GM12875 (cell line): ENCODE data around the gene IKBKG.
"Not testable (repeated sequence)": the region's sequence is repeated elsewhere in the genome, so short reads cannot be mapped to it uniquely, and the experiment has no call there.

Experiments
- H3K4me3 ChIP-seq: one replicate; pipeline ENCODE4 v1.5.1; 2011; ENCODE audit warnings: low read depth, low read length, control low read depth
- CTCF ChIP-seq: IDR thresholded peaks from 2 replicates; pipeline ENCODE4 v1.5.1; 2011; ENCODE audit warnings: low read depth, mild to moderate bottlenecking, control low read depth, inconsistent platforms, low read length, moderate library complexity, borderline replicate concordance; ENCODE audit not compliant: insufficient read depth

The IKBKG gene

GRCh38 chrX:154545673-154546274 lies 1.6 kb upstream of the IKBKG start:
- peak overlapping the region; percentile 76 for H3K4me3 ChIP-seq
- TF ChIP-seq CTCF, result no peak

GRCh38 chrX:154546354-154547244 lies 821 bp upstream of the IKBKG start, which contains the start of gene G6PD:
Gene G6PD (minus strand): TSS chrX:154546846. CDS start chrX:154546155, 691 bp downstream.
- TF ChIP-seq CTCF, result no peak
- H3K4me3 ChIP-seq, result peak within 1 kb of the TSS; percentile 76

GRCh38 chrX:154548028-154548316 lies 552 bp downstream of the IKBKG start:
- no peak for TF ChIP-seq CTCF
- peak overlapping the region; percentile 76 for H3K4me3 ChIP-seq

- no peak overlapping the region for H3K4me3 ChIP-seq
- TF ChIP-seq CTCF, result no peak
Observed at GRCh38 chrX:154549766-154550165, 2.3 kb downstream of the IKBKG start.

GRCh38 chrX:154552112-154552806 lies 4.8 kb downstream of the IKBKG start:
- not testable (repeated sequence) for H3K4me3 ChIP-seq

GRCh38 chrX:154558060-154558690 lies 10.8 kb downstream of the IKBKG start:
- not testable (repeated sequence) for H3K4me3 ChIP-seq

- not testable (repeated sequence) for H3K4me3 ChIP-seq
Observed at GRCh38 chrX:154558896-154559295, 11.5 kb downstream of the IKBKG start.

- H3K4me3 ChIP-seq, result not testable (repeated sequence)
Observed at GRCh38 chrX:154560326-154560725, 12.9 kb downstream of the IKBKG start.

GRCh38 chrX:154562295-154562694 lies 14.9 kb downstream of the IKBKG start:
- not testable (repeated sequence) for H3K4me3 ChIP-seq

- H3K4me3 ChIP-seq, result not testable (repeated sequence)
Observed at GRCh38 chrX:154570361-154570760, 22.9 kb downstream of the IKBKG start.

- H3K4me3 ChIP-seq, result not testable (repeated sequence)
Observed at GRCh38 chrX:154573061-154573460, 25.6 kb downstream of the IKBKG start.

- not testable (repeated sequence) for H3K4me3 ChIP-seq
Observed at GRCh38 chrX:154575076-154575475, 27.7 kb downstream of the IKBKG start.

- H3K4me3 ChIP-seq, result not testable (repeated sequence)
Observed at GRCh38 chrX:154582994-154583393, 35.6 kb downstream of the IKBKG start.

GRCh38 chrX:154584585-154585183 lies 37.3 kb downstream of the IKBKG start, which contains the start of gene CTAG1A:
Gene CTAG1A (plus strand): TSS chrX:154585133. CDS start chrX:154585207, 74 bp downstream.
- not testable (repeated sequence) for H3K4me3 ChIP-seq
